Sigmoid colon (tissue), 7 donors: ENCODE data around the gene MLIP. TPM values are rescaled to one million over a fixed set of nuclear protein-coding genes. Genes with fewer than 3 reads are reported as not detected.

Experiments
- DNase-seq: peaks from one replicate; pipeline ENCODE4 v3.0.0-alpha.2; 2019
- H3K27ac ChIP-seq, 4 donors: fragments of 200-600 bp; sonication (generic); one replicate each; pipeline ENCODE4 v1.5.1; 2016 to 2019; ENCODE audit warnings: mild to moderate bottlenecking in 1 of 4
- H3K27me3 ChIP-seq, 3 donors: fragments of 200-600 bp; sonication (generic); one replicate each; pipeline ENCODE4 v1.5.1; 2019; ENCODE audit warnings: mild to moderate bottlenecking in 1 of 3
- H3K36me3 ChIP-seq, 4 donors: fragments of 200-600 bp; sonication (generic); one replicate each; pipeline ENCODE4 v1.5.1; 2016 to 2019
- H3K4me1 ChIP-seq, 4 donors: fragments of 200-600 bp; sonication (generic); one replicate each; pipeline ENCODE4 v1.5.1; 2017 to 2019
- H3K4me3 ChIP-seq, 4 donors: fragments of 200-600 bp; sonication (generic); one replicate each; pipeline ENCODE4 v1.5.1; 2017 to 2019; ENCODE audit warnings: mild to moderate bottlenecking in 2 of 4, moderate library complexity in 1 of 4
- H3K9me3 ChIP-seq, 4 donors: fragments of 200-600 bp in 3 of 4; sonication (generic) in 3 of 4; one replicate each; pipeline versions ENCODE4 v1.5.1 to v1.6.1; 2013 to 2019
- EP300 ChIP-seq, 4 donors: sonication (generic); formaldehyde crosslinking; IDR thresholded peaks; one replicate each; pipeline ENCODE4 v1.6.1; 2017; ENCODE audit warnings: antibody characterized with exemption in 4 of 4
- POLR2A ChIP-seq, 2 donors: fragments of 450-650 bp; IDR thresholded peaks; one replicate each; pipeline ENCODE4 v1.6.1; 2016; ENCODE audit warnings: antibody characterized with exemption in 2 of 2, mild to moderate bottlenecking in 2 of 2, moderate library complexity in 2 of 2
- POLR2AphosphoS5 ChIP-seq, 4 donors: sonication (generic); formaldehyde crosslinking; IDR thresholded peaks; one replicate each; pipeline ENCODE4 v1.6.1; 2017; ENCODE audit warnings: antibody characterized with exemption in 4 of 4
- WGBS, 2 donors: extraction: QIAGEN DNeasy Blood & Tissue Kit; methylation state at CpG; one replicate each; pipeline ENCODE4 v1.1.7; 2013; 5-methylcytosine and 5-hydroxymethylcytosine counted together
- intact Hi-C: fragments of 100-400 bp; cut with DNase I; formaldehyde crosslinking; loops from one replicate; pipeline ENCODE4 v1.15.1; 2023
- polyA plus RNA-seq, 3 donors: library from polyadenylated mRNA; stranded (reverse); fragments of 200-250 nt; gene quantifications; one replicate each; pipeline ENCODE4 v1.2.3, GENCODE V29; 2013
- total RNA-seq, 4 donors: library from RNA; depleted of rRNA; stranded (reverse); fragments of >200 nt; gene quantifications; one replicate each; pipeline ENCODE4 v1.1.0, GENCODE V29; 2016
- TF ChIP-seq, protein P1 (sequence below), 4 experiments: fragments of 450-650 bp in 3 of 4; fragments of 200-600 bp in 1 of 4; IDR thresholded peaks; one replicate each; pipeline ENCODE4 v1.5.1; 2016 to 2019; ENCODE audit warnings: antibody characterized with exemption in 4 of 4, mild to moderate bottlenecking in 3 of 4, moderate library complexity in 2 of 4
- donor health status: healthy with polysubstance abuse.
- donor health status: Bipolar disorder and iron deficiency.
- donor health status: healthy.

The MLIP gene
- total and polyA plus RNA-seq, 7 donors: 0.31 to 2.8 (median 1.2) TPM; not detected in 2

- Histone ChIP-seq H3K4me1 (no peaks in the 10 kb centered on the region), H3K27me3 (no peaks in the 10 kb centered on the region), H3K9me3 (no peaks in the 10 kb centered on the region), H3K4me3 (no peak overlapping the region), H3K27ac (no peak overlapping the region), H3K36me3 (no peaks in the 10 kb centered on the region)
- intact Hi-C loops: no loop called here
- DNase-seq: no peak
- WGBS, 2 donors: 86 to 87% methylated on average over 5 of the region's 5 CpGs
- TF ChIP-seq EP300 (IDR thresholded peaks at IDR 0.05) (no peak), POLR2AphosphoS5 (IDR thresholded peaks at IDR 0.05) (no peak), POLR2A (IDR thresholded peaks at IDR 0.05) (no peak)
- TF ChIP-seq, protein P1, sequence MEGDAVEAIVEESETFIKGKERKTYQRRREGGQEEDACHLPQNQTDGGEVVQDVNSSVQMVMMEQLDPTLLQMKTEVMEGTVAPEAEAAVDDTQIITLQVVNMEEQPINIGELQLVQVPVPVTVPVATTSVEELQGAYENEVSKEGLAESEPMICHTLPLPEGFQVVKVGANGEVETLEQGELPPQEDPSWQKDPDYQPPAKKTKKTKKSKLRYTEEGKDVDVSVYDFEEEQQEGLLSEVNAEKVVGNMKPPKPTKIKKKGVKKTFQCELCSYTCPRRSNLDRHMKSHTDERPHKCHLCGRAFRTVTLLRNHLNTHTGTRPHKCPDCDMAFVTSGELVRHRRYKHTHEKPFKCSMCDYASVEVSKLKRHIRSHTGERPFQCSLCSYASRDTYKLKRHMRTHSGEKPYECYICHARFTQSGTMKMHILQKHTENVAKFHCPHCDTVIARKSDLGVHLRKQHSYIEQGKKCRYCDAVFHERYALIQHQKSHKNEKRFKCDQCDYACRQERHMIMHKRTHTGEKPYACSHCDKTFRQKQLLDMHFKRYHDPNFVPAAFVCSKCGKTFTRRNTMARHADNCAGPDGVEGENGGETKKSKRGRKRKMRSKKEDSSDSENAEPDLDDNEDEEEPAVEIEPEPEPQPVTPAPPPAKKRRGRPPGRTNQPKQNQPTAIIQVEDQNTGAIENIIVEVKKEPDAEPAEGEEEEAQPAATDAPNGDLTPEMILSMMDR (IDR thresholded peaks at IDR 0.05): no peak
Measured at GRCh38 chr6:54125493-54125892, 14.2 kb downstream of the MLIP start.

DNA sequence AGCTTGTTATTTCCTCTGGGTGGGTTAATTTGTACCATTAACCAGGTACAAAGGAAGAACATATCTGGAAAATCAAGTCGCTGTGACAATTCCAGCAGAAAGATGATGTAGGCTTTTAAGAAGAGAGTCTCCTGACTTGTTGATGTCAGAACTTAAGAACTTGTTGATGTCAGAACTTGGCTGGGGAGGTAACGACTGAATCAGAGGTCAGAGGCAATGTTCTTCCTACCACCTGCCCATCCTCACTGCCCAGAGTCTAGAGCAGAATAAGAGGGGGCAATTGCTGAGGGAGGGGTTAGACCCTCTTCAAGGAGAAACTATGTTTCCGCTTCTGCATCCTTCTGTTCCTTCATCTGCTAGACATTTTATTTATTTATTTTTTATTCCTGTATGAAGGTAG, 18.9 kb downstream of the MLIP start:
- 85 to 94% methylated on average over 3 of the region's 3 CpGs for WGBS, 2 donors
- intact Hi-C loops: no loop called here
- no peak for TF ChIP-seq POLR2AphosphoS5 (IDR thresholded peaks at IDR 0.05)
- no peak for TF ChIP-seq EP300 (IDR thresholded peaks at IDR 0.05)
- TF ChIP-seq, protein P1 (IDR thresholded peaks at IDR 0.05): no peak
- no peak for TF ChIP-seq POLR2A (IDR thresholded peaks at IDR 0.05)

DNA sequence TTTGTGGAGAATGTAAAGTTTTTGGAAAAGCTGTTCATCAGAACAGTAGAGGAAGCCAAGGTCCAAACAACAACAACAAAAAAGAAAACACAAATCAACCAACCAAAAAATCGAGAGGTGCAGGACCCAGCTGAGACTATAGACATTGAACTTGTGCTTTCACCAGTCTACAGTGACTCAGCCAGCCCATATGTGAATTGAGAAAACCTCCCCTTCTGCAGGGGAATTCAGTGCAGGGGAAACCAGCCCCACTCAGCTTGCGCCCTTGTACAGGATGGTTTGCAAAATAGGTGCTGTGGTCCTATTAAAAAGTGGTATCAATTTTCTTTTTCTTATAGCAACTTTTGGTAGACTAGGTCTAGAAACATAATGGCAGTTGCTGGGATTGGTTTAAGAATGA, 21.3 kb downstream of the MLIP start:
- no peak overlapping the region for H3K27ac ChIP-seq
- 80 to 89% methylated on average over 2 of the region's 2 CpGs for WGBS, 2 donors
- TF ChIP-seq EP300 (IDR thresholded peaks at IDR 0.05) (no peak), POLR2A (IDR thresholded peaks at IDR 0.05) (no peak), POLR2AphosphoS5 (IDR thresholded peaks at IDR 0.05) (no peak)
- TF ChIP-seq, protein P1 (IDR thresholded peaks at IDR 0.05): no peak
- no peaks in the 10 kb centered on the region for H3K27me3 ChIP-seq
- intact Hi-C loops: no loop called here
- no peaks in the 10 kb centered on the region for H3K4me1 ChIP-seq
- no peak for DNase-seq
- no peaks in the 10 kb centered on the region for H3K36me3 ChIP-seq
- no peaks in the 10 kb centered on the region for H3K9me3 ChIP-seq
- H3K4me3 ChIP-seq: no peak overlapping the region

More for the DNA sequence above, 18.9 kb downstream of the MLIP start:
- Histone ChIP-seq H3K36me3 (no peaks in the 10 kb centered on the region), H3K4me1 (no peaks in the 10 kb centered on the region), H3K27me3 (no peaks in the 10 kb centered on the region), H3K9me3 (no peaks in the 10 kb centered on the region), H3K4me3 (no peak overlapping the region), H3K27ac (no peak overlapping the region)
- DNase-seq: no peak

DNA sequence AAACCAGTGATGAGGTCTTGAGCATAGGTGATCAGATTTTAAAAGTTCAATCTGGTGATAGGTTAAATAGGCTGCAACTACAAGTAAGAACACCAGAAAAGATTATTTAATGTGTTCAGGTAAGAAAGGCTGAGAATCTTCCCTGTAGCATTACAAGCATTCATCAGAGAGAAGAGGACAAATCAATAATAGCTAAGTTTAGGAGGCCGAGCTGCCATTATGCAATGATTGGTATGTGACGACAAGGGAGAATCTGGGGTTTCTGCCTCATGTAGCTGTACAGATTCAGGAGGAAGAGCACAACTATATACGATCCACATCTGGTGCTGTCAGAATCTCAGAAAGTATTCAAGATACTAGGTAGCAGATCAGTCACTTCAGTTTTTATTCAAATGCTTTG, 21.9 kb downstream of the MLIP start:
- no peaks in the 10 kb centered on the region for H3K9me3 ChIP-seq
- intact Hi-C loops: no loop called here
- no peak overlapping the region for H3K27ac ChIP-seq
- no peaks in the 10 kb centered on the region for H3K27me3 ChIP-seq
- no peaks in the 10 kb centered on the region for H3K36me3 ChIP-seq
- no peak for DNase-seq
- no peak overlapping the region for H3K4me3 ChIP-seq
- H3K4me1 ChIP-seq: no peaks in the 10 kb centered on the region
- 95 to 97% methylated on average over 3 of the region's 3 CpGs for WGBS, 2 donors
- TF ChIP-seq POLR2A (IDR thresholded peaks at IDR 0.05) (no peak), POLR2AphosphoS5 (IDR thresholded peaks at IDR 0.05) (no peak), EP300 (IDR thresholded peaks at IDR 0.05) (no peak)
- TF ChIP-seq, protein P1 (IDR thresholded peaks at IDR 0.05): no peak

DNA sequence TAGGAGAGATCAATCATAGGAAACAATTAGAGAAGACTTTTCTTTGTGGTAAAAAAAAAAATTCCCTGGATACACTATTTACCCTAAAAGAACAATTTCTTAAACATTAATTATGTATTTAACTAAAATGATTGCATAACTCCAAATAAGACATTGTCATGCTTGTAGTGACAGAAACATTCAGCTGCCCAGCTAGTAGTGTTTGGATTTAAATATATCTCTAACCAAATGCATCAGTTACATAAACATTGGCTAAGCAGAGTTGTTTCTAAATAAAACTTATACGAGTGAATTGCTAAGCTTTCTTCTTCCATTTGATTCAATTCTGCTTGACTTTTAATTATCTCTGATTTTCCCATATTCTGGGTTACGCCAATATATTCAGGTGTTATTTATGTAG, 23.7 kb downstream of the MLIP start:
- no peaks in the 10 kb centered on the region for H3K9me3 ChIP-seq
- WGBS, 2 donors: 80 to 84% methylated on average over 2 of the region's 2 CpGs
- no peak overlapping the region for H3K27ac ChIP-seq
- H3K27me3 ChIP-seq: no peaks in the 10 kb centered on the region
- no peaks in the 10 kb centered on the region for H3K4me1 ChIP-seq
- intact Hi-C loops: no loop called here
- H3K36me3 ChIP-seq: no peaks in the 10 kb centered on the region
- DNase-seq: no peak
- TF ChIP-seq POLR2A (IDR thresholded peaks at IDR 0.05) (no peak), POLR2AphosphoS5 (IDR thresholded peaks at IDR 0.05) (no peak), EP300 (IDR thresholded peaks at IDR 0.05) (no peak)
- TF ChIP-seq, protein P1 (IDR thresholded peaks at IDR 0.05): no peak
- H3K4me3 ChIP-seq: no peak overlapping the region
